SK-N-SH (cell line): ENCODE data around the gene STK25. TPM values are rescaled to one million over a fixed set of nuclear protein-coding genes. Genes with fewer than 3 reads are reported as not detected.

ENCODE experiments used
- CTCF ChIA-PET: fragments of 300-600, 350-600 bp; formaldehyde crosslinking; extraction: SDS; loops from one replicate; lab custom pipeline; 2021; lab: Yijun Ruan, JAX
- POLR2A ChIA-PET: fragments of 350-600 bp; sonication (Branson Sonifier 250); formaldehyde crosslinking; extraction: SDS; loops from one replicate; lab custom pipeline; 2020; ENCODE audit warnings: antibody characterized with exemption, inconsistent platforms; lab: Yijun Ruan, JAX
- DNase-seq: peaks from one replicate; pipeline ENCODE4 v3.0.0; 2012
- H2AFZ ChIP-seq: fragments of 200-600 bp; sonication (generic); 2 replicates; pipeline ENCODE4 v1.8.1; 2016; ENCODE audit warnings: antibody characterized with exemption, mild to moderate bottlenecking, low read depth
- H3F3A ChIP-seq: fragments of 200-600 bp; sonication (generic); replicated peaks from 2 replicates; pipeline ENCODE3; 2016; ENCODE audit warnings: antibody characterized with exemption, mild to moderate bottlenecking; ENCODE audit not compliant: insufficient read depth
- H3K27ac ChIP-seq, 2 experiments: fragments of 200-500 bp in 1 of 2; fragments of 200-600 bp in 1 of 2; sonication (Bioruptor generic) in 1 of 2; sonication (generic), shearing (Covaris generic) in 1 of 2; 2 replicates each; pipeline versions ENCODE4 v1.5.1 to v1.6.1; 2014 to 2016; ENCODE audit warnings: low read depth in 2 of 2, inconsistent platforms in 1 of 2, low read length in 1 of 2, mild to moderate bottlenecking in 1 of 2, mixed read lengths in 1 of 2
- H3K27me3 ChIP-seq: fragments of 200-600 bp; sonication (generic), shearing (Covaris generic); 2 replicates; pipeline ENCODE4 v1.6.1; 2016; ENCODE audit warnings: mixed run types; ENCODE audit not compliant: insufficient read depth
- H3K36me3 ChIP-seq, 2 experiments: fragments of 200-500 bp in 1 of 2; fragments of 200-600 bp in 1 of 2; sonication (Bioruptor generic) in 1 of 2; sonication (generic) in 1 of 2; replicated peaks in 1 of 2; 2 replicates each; pipeline versions ENCODE3 to v1.5.1; 2014 to 2016; ENCODE audit warnings: low read length in 1 of 2, mild to moderate bottlenecking in 1 of 2; ENCODE audit not compliant: insufficient read depth in 2 of 2, control insufficient read depth in 1 of 2
- H3K4me1 ChIP-seq, 2 experiments: fragments of 200-500 bp in 1 of 2; fragments of 200-600 bp in 1 of 2; sonication (Bioruptor generic) in 1 of 2; sonication (generic), shearing (Covaris generic) in 1 of 2; 2 replicates each; pipeline versions ENCODE4 v1.5.1 to v1.6.1; 2014 to 2016; ENCODE audit warnings: low read depth in 1 of 2, low read length in 1 of 2, mixed run types in 1 of 2; ENCODE audit not compliant: insufficient read depth in 2 of 2, control insufficient read depth in 1 of 2
- H3K4me2 ChIP-seq: fragments of 200-600 bp; sonication (generic), shearing (Covaris generic); 2 replicates; pipeline ENCODE4 v1.6.1; 2017; ENCODE audit warnings: mixed run types
- H3K4me3 ChIP-seq, 2 experiments: fragments of 200-500 bp in 1 of 2; fragments of 200-600 bp in 1 of 2; sonication (Bioruptor generic) in 1 of 2; sonication (generic), shearing (Covaris generic) in 1 of 2; 2 replicates each; pipeline versions ENCODE4 v1.5.1 to v1.8.1; 2014 to 2016; ENCODE audit warnings: low read depth in 2 of 2, inconsistent platforms in 1 of 2, low read length in 1 of 2, mild to moderate bottlenecking in 1 of 2, mixed read lengths in 1 of 2, moderate library complexity in 1 of 2
- H3K79me2 ChIP-seq: fragments of 200-600 bp; sonication (generic); 2 replicates; pipeline ENCODE4 v1.8.1; 2017; ENCODE audit warnings: mild to moderate bottlenecking; ENCODE audit not compliant: insufficient read depth
- H3K9ac ChIP-seq: fragments of 200-600 bp; sonication (generic); 2 replicates; pipeline ENCODE4 v1.6.1; 2017; ENCODE audit warnings: mixed run types
- H3K9me2 ChIP-seq: fragments of 200-600 bp; sonication (generic); 2 replicates; pipeline ENCODE4 v1.6.1; 2017; ENCODE audit warnings: mixed run types
- H3K9me3 ChIP-seq: fragments of 200-600 bp; sonication (generic); 2 replicates; pipeline ENCODE4 v1.6.1; 2017; ENCODE audit warnings: mixed run types, mild to moderate bottlenecking, moderate library complexity
- H4K20me1 ChIP-seq: fragments of 200-600 bp; sonication (generic); 2 replicates; pipeline ENCODE4 v1.6.1; 2017; ENCODE audit warnings: mild to moderate bottlenecking, mixed run types; ENCODE audit not compliant: insufficient read depth
- CTCF ChIP-seq: fragments of 200-600 bp; sonication (generic); IDR thresholded peaks from 2 replicates; pipeline ENCODE4 v1.6.1; 2017; ENCODE audit warnings: antibody characterized with exemption, mild to moderate bottlenecking, moderate library complexity
- ELF1 ChIP-seq: IDR thresholded peaks from 2 replicates; pipeline ENCODE4 v1.4.0; 2012
- EP300 ChIP-seq, 2 experiments: IDR thresholded peaks; 2 replicates each; pipeline versions ENCODE4 v1.4.0 to v1.6.1; 2012; ENCODE audit warnings: borderline replicate concordance in 1 of 2, low read depth in 1 of 2, low read length in 1 of 2
- GATA2 ChIP-seq: sonication (generic); formaldehyde crosslinking; IDR thresholded peaks from 2 replicates; pipeline ENCODE4 v1.5.0; 2020; ENCODE audit warnings: mild to moderate bottlenecking, missing genetic modification reagents
- IRF3 ChIP-seq: fragments of 150-350 bp; IDR thresholded peaks from 2 replicates; pipeline ENCODE4 v1.6.1; 2016; ENCODE audit warnings: mild to moderate bottlenecking, low read depth, low read length
- NRF1 ChIP-seq: IDR thresholded peaks from 2 replicates; pipeline ENCODE4 v1.6.1; 2012; ENCODE audit warnings: low read depth, mild to moderate bottlenecking, low read length
- POLR2AphosphoS5 ChIP-seq: IDR thresholded peaks from 2 replicates; pipeline ENCODE4 v1.6.1; 2012; ENCODE audit warnings: low read depth, low read length
- RCOR1 ChIP-seq: fragments of 150-350 bp; IDR thresholded peaks from 2 replicates; pipeline ENCODE4 v1.6.1; 2017; ENCODE audit warnings: antibody characterized with exemption, low read length
- TCF12 ChIP-seq: IDR thresholded peaks from 2 replicates; pipeline ENCODE4 v1.4.0; 2012
- USF2 ChIP-seq: fragments of 150-350 bp; IDR thresholded peaks from 2 replicates; pipeline ENCODE4 v1.6.1; 2017; ENCODE audit warnings: antibody characterized with exemption, low read length, low read depth, borderline replicate concordance
- YY1 ChIP-seq: IDR thresholded peaks from 2 replicates; pipeline ENCODE4 v1.4.0; 2012; ENCODE audit warnings: low read depth, mild to moderate bottlenecking
- WGBS: methylation state at CpG from one replicate; pipeline ENCODE4 v1.1.6; 2017; ENCODE audit warnings: low lambda C conversion rate; 5-methylcytosine and 5-hydroxymethylcytosine counted together
- polyA plus RNA-seq, 3 experiments: library from polyadenylated mRNA; depleted of rRNA; stranded (reverse); fragments of >200 nt; gene quantifications; 2 replicates each; pipeline ENCODE4 v1.2.3, GENCODE V29; 2012
- TF ChIP-seq, protein P1 (sequence below): IDR thresholded peaks from 2 replicates; pipeline ENCODE4 v1.4.0; 2012; ENCODE audit warnings: low read depth
- TF ChIP-seq, protein P2 (sequence below): IDR thresholded peaks from 2 replicates; pipeline ENCODE4 v1.6.1; 2012; ENCODE audit warnings: mild to moderate bottlenecking, low read depth, low read length, moderate library complexity

STK25 gene
- polyA plus RNA-seq, 1 of the 3 experiments (the other 2 are of a cell fraction) = 236 TPM

DNA sequence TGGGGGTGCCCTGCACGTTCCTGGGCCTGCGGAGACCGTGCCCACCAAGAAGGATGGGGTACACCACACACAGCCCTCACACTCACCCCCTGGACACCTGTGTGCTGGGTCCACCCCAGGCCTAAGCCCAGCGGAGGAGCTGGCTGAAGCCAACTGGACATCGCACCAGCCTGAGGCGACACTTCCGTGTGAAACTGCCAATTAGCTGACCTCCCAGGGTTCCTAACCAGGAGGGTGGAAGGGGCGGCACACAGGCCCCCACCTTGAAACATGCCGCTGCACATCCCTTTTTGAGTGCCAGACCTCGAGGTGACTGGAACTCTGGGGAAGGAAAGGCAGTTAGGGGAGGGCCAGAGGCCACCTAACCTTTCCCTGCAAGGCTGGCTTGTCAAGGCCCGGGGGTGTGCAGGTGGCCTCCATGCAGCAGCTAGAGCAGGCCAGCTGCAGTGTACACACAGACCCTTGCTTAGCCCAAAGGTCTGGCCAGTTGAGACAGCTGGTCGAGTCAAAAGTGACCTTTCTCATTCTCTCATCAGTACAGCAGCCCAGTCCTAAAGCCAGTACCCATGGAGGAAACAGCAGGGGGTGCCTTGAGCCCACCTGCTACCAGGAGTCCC lies 4.5 kb downstream of the STK25 start:
- CTCF ChIA-PET = interaction anchor here (1.1 to 1.5 kb wide), 2 partner anchors 14 to 162 kb away, joined by 3 to 8 read pairs; no protein-coding TSS in a partner anchor
- no peak overlapping the region for H3K4me2 ChIP-seq
- 84% methylated on average over 5 of the region's 12 CpGs for WGBS
- POLR2A ChIA-PET = interaction anchor here (1.2 kb wide), 1 partner anchor 134 kb away, joined by 4 read pairs; the partner anchor contains the start of genes ATG4B and THAP4
- no peak overlapping the region for H3K4me3 ChIP-seq
- H4K20me1 ChIP-seq = peaks cover 61% of the 10 kb centered on the region
- H2AFZ ChIP-seq = no peak overlapping the region
- no peak overlapping the region; a peak in 1 of 4 replicates for H3K27ac ChIP-seq
- no peaks in the 10 kb centered on the region for H3K9me2 ChIP-seq
- no peak for TF ChIP-seq EP300 (IDR thresholded peaks at IDR 0.05; ENCODE audit: borderline replicate concordance in 1 of 2, low read depth in 1 of 2, low read length in 1 of 2)
- TF ChIP-seq, protein P1, sequence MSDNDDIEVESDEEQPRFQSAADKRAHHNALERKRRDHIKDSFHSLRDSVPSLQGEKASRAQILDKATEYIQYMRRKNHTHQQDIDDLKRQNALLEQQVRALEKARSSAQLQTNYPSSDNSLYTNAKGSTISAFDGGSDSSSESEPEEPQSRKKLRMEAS = no peak
- no peak for TF ChIP-seq RCOR1
- TF ChIP-seq POLR2AphosphoS5 = no peak
- no peaks in the 10 kb centered on the region for H3K27me3 ChIP-seq
- DNase-seq = peak; percentile 22
- H3K9me3 ChIP-seq = no peaks in the 10 kb centered on the region
- H3F3A ChIP-seq = no peaks in the 10 kb centered on the region
- H3K4me1 ChIP-seq = peaks cover under 1 to 25% of the 10 kb centered on the region in 2 experiments; a peak in 1 of 4 replicates
- no peak overlapping the region for H3K9ac ChIP-seq
- H3K79me2 ChIP-seq = peaks cover 74% of the 10 kb centered on the region
- peaks cover 0 to 20% of the 10 kb centered on the region in 2 experiments for H3K36me3 ChIP-seq

GRCh38 chr2:241502281-241502680 lies 6.1 kb downstream of the STK25 start:
- Histone ChIP-seq H2AFZ (no peak overlapping the region), H3K79me2 (peaks cover 67% of the 10 kb centered on the region), H3K27me3 (no peaks in the 10 kb centered on the region), H3K27ac (no peak overlapping the region), H4K20me1 (peaks cover 56% of the 10 kb centered on the region), H3K4me2 (no peak overlapping the region), H3F3A (no peaks in the 10 kb centered on the region), H3K36me3 (peaks cover 0 to 32% of the 10 kb centered on the region in 2 experiments), H3K4me1 (peaks cover 0 to 23% of the 10 kb centered on the region in 2 experiments; a peak in 1 of 4 replicates), H3K9ac (no peak overlapping the region), H3K4me3 (no peak overlapping the region), H3K9me2 (no peaks in the 10 kb centered on the region), H3K9me3 (no peaks in the 10 kb centered on the region)
- POLR2A ChIA-PET = no interaction called here
- CTCF ChIA-PET = no interaction called here
- no peak for TF ChIP-seq CTCF
- no peak for TF ChIP-seq NRF1
- no peak for TF ChIP-seq TCF12
- TF ChIP-seq IRF3 = no peak
- TF ChIP-seq YY1 = no peak
- TF ChIP-seq USF2 = no peak
- TF ChIP-seq, protein P2, sequence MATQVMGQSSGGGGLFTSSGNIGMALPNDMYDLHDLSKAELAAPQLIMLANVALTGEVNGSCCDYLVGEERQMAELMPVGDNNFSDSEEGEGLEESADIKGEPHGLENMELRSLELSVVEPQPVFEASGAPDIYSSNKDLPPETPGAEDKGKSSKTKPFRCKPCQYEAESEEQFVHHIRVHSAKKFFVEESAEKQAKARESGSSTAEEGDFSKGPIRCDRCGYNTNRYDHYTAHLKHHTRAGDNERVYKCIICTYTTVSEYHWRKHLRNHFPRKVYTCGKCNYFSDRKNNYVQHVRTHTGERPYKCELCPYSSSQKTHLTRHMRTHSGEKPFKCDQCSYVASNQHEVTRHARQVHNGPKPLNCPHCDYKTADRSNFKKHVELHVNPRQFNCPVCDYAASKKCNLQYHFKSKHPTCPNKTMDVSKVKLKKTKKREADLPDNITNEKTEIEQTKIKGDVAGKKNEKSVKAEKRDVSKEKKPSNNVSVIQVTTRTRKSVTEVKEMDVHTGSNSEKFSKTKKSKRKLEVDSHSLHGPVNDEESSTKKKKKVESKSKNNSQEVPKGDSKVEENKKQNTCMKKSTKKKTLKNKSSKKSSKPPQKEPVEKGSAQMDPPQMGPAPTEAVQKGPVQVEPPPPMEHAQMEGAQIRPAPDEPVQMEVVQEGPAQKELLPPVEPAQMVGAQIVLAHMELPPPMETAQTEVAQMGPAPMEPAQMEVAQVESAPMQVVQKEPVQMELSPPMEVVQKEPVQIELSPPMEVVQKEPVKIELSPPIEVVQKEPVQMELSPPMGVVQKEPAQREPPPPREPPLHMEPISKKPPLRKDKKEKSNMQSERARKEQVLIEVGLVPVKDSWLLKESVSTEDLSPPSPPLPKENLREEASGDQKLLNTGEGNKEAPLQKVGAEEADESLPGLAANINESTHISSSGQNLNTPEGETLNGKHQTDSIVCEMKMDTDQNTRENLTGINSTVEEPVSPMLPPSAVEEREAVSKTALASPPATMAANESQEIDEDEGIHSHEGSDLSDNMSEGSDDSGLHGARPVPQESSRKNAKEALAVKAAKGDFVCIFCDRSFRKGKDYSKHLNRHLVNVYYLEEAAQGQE = no peak
- no peak for TF ChIP-seq ELF1
- TF ChIP-seq, protein P1 = no peak
- TF ChIP-seq GATA2 (CRISPR knock-in tag) = no peak
- DNase-seq = no peak
- 96% methylated on average over 11 of the region's 11 CpGs for WGBS
